Brain microvascular endothelial cell (primary cell): ENCODE results near the gene CHSY1.
A peak's percentile ranks its signal among the peaks of the same experiment; 100 is the strongest.

ENCODE experiments used
- DNase-seq: peaks from one replicate; pipeline ENCODE4 v3.0.0-alpha.2; 2020
- H3K27ac ChIP-seq: fragments of 250-450 bp; sonication (Bioruptor Pico); 2 replicates; pipeline ENCODE4 v1.5.1; 2020; ENCODE audit warnings: mild to moderate bottlenecking, moderate library complexity
- H3K27me3 ChIP-seq: fragments of 250-450 bp; sonication (Bioruptor Pico); replicated peaks from 2 replicates; pipeline ENCODE4 v1.5.1; 2020; ENCODE audit warnings: mild to moderate bottlenecking
- H3K36me3 ChIP-seq: fragments of 250-450 bp; sonication (Bioruptor Pico); replicated peaks from 2 replicates; pipeline ENCODE4 v1.5.1; 2020; ENCODE audit warnings: mild to moderate bottlenecking
- H3K4me3 ChIP-seq: 2 replicates; pipeline ENCODE4 v1.5.1; 2011; ENCODE audit warnings: low read depth, mild to moderate bottlenecking, control low read depth, low read length, moderate library complexity
- in situ Hi-C: cut with HindIII; loops from 2 replicates; pipeline ENCODE4 v1.10.0; 2017; ENCODE audit warnings: low sequenced_read_pairs, low pct_ligation_motif_present
- TF ChIP-seq, protein P1 (sequence below): IDR thresholded peaks from 2 replicates; pipeline ENCODE4 v1.5.1; 2011; ENCODE audit warnings: low read depth, mild to moderate bottlenecking, moderate library complexity, low read length, control low read depth, inconsistent platforms; ENCODE audit errors: missing control alignments

The CHSY1 gene

DNA sequence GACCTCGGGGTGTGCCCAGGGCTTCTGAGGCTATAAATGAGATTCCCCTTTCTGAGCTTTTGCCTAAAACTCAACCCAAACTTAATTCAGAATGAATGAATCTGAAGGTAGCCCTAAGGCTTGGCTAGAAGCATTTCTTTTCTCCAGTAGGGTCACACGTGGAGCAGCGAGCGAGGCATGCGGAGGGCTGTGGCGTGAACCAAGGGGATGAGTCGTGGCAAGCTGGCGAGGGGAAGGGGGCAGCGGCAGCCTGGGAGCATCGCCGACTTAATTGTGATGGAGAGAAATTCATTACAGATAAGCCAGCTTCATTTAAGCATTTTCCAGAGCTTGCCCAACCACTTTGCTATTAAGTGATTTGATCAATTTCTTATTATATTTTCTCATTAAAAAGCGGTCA, 79.9 kb downstream of the CHSY1 start:
- peaks cover 11% of the 10 kb centered on the region for H3K36me3 ChIP-seq
- H3K4me3 ChIP-seq: no peak overlapping the region
- TF ChIP-seq, protein P1, sequence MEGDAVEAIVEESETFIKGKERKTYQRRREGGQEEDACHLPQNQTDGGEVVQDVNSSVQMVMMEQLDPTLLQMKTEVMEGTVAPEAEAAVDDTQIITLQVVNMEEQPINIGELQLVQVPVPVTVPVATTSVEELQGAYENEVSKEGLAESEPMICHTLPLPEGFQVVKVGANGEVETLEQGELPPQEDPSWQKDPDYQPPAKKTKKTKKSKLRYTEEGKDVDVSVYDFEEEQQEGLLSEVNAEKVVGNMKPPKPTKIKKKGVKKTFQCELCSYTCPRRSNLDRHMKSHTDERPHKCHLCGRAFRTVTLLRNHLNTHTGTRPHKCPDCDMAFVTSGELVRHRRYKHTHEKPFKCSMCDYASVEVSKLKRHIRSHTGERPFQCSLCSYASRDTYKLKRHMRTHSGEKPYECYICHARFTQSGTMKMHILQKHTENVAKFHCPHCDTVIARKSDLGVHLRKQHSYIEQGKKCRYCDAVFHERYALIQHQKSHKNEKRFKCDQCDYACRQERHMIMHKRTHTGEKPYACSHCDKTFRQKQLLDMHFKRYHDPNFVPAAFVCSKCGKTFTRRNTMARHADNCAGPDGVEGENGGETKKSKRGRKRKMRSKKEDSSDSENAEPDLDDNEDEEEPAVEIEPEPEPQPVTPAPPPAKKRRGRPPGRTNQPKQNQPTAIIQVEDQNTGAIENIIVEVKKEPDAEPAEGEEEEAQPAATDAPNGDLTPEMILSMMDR: no peak
- no peak for DNase-seq
- in situ Hi-C loops: no loop called here
- no peak overlapping the region for H3K27ac ChIP-seq
- H3K27me3 ChIP-seq: no peaks in the 10 kb centered on the region

DNA sequence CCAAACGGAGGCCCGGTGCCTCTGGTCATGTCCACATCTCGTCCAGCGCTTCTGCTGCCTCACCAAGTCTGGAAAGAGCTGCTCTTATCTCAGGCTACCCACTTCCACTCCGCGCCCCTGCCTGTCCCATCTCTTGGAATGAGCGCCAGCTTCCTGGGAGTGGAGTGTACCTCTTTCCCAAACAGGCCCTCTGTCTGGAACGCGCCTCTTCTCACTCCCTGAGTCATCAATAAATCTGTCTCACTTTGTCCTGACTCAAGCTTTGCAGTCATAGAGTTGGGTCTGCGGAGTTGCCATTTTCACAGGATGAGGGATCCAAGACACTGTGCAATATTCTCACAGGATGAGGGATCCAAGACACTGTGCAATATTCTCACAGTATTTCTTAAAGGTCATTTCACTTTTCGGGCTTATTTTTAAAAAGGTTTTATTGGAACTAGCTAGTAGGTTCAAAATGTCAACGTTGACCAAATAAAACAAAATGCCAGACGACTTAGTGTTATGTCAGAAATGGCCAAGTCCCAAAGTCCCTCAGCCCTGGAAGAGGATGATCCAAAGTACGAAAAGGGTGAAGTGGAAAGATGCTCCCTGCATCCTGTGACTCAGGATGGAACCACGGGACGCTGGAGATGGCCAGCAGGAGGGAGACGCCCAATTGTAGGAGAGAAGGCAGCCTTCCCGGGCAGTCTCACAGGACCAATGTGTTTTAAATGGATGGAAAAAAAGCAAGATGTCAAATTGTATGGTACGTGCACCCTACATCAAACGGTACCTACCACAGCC, 81.1 kb downstream of the CHSY1 start:
- Histone ChIP-seq H3K27me3 (no peaks in the 10 kb centered on the region), H3K4me3 (no peak overlapping the region), H3K27ac (peak overlapping the region; percentile 69), H3K36me3 (peaks cover 11% of the 10 kb centered on the region)
- peak; percentile 75 for DNase-seq
- in situ Hi-C loops: no loop called here
- TF ChIP-seq, protein P1: no peak

DNA sequence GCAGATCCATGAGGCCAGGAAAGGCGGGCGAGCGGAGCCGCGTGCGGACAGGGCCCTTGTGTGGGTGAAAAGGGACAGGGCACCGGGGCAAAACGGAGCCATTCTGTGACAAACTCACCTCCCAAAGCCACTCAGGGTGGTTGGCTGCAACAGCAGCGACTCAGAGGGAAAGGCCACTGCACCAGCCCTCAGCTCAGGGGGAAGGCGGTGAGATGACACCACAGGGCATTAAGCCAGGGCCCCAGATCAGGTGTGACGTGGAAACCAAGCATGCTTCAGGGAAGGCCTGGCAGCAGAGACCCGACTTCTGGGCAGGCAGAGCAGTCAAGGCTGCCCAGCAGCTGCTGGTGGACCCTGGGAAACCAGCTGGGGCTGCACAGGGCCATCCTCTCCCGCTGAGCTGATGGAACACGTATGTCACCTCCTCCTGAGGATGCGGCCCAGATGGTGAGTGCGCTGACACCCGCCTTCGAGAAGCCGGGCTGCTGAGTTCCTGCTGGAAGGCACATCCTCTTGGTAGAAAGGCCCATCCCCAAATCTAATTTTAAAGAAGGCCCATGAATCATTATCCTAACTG, 82.3 kb downstream of the CHSY1 start:
- TF ChIP-seq, protein P1: no peak
- Histone ChIP-seq H3K27ac (peak overlapping the region; percentile 69), H3K36me3 (peaks cover 4% of the 10 kb centered on the region), H3K27me3 (no peaks in the 10 kb centered on the region), H3K4me3 (no peak overlapping the region)
- no peak for DNase-seq
- in situ Hi-C loops: no loop called here

DNA sequence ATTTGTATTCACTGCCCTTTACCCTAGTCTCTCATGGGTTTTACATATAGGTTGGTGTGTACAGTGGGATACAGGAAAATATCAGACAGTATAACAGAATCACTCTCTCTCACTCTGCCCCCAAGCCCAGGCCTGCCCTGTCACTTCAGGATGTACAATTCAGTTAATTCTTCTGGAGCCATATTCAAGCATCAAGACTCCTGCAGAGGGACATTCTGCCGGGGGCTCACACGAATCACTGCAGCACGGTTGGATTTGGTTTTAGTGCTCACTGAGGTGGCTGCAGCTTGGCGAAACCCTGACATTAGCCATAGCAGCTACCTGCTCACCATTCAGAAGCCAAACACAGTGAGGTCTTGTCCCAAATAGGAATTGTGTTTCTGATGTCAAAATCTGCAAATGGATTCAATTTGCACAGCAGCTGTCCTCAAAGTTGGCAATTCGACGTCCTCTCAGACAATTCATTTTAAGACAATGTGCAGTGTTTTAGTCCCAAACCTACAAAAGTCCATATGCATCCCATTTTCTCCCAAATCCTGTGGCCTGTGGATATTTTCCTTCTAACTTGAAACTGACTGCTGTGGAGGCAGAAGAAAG, 82.9 kb downstream of the CHSY1 start:
- in situ Hi-C loops: no loop called here
- Histone ChIP-seq H3K36me3 (no peaks in the 10 kb centered on the region), H3K27ac (peak overlapping the region; percentile 76), H3K27me3 (no peaks in the 10 kb centered on the region), H3K4me3 (no peak overlapping the region)
- TF ChIP-seq, protein P1: no peak
- no peak for DNase-seq

DNA sequence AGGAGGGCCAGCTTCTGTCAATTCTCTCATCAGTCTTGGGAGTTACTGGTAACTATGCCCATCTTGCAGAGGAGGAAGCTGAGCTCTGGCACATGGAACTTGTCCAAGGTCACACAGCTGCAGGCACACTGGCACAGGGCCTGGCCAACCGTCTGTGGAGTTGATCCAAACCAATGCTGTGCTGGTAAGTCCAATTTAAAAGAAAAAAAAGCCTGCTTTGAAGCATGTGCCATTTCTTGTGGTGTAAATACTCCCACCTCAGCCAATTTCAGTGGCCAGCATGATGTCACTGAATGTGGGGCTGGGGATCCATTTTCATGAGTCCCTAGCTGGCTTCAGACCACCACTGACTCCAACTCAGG, 83.4 kb downstream of the CHSY1 start:
- Histone ChIP-seq H3K27me3 (no peaks in the 10 kb centered on the region), H3K4me3 (no peak overlapping the region), H3K27ac (peak overlapping the region; percentile 76), H3K36me3 (no peaks in the 10 kb centered on the region)
- no peak for DNase-seq
- TF ChIP-seq, protein P1: no peak
- in situ Hi-C loops: no loop called here
